Measurements from ENCODE around the gene PARP2.
"Not testable (repeated sequence)": the region's sequence is repeated elsewhere in the genome, so short reads cannot be mapped to it uniquely, and the experiment has no call there.

PARP2 gene

GRCh38 chr14:20328705-20329104 lies 14.7 kb upstream of the PARP2 start:
- H3K27me3 ChIP-seq (replicated peaks; ENCODE audit: control insufficient read depth, insufficient read depth, low read length, poor library complexity, severe bottlenecking) = no peaks in the 10 kb centered on the region
- H3K27ac ChIP-seq (ENCODE audit: insufficient read depth, low read length, poor library complexity, severe bottlenecking) = no peak overlapping the region
- no peaks in the 10 kb centered on the region for H3K9me3 ChIP-seq (ENCODE audit: control insufficient read depth, low read length)
- H3K4me3 ChIP-seq (ENCODE audit: insufficient read depth, low read depth, low read length, poor library complexity, severe bottlenecking) = no peak overlapping the region
- peaks cover 11% of the 10 kb centered on the region for H3K36me3 ChIP-seq (ENCODE audit: control insufficient read depth, insufficient read depth, low read length)
- no peak for DNase-seq
- no peaks in the 10 kb centered on the region for H3K4me1 ChIP-seq (ENCODE audit: control insufficient read depth, insufficient read depth, low read length, poor library complexity, severe bottlenecking)

- no peaks in the 10 kb centered on the region for H3K9me3 ChIP-seq (ENCODE audit: control insufficient read depth, low read length)
- no peak overlapping the region for H3K4me3 ChIP-seq (ENCODE audit: insufficient read depth, low read depth, low read length, poor library complexity, severe bottlenecking)
- peaks cover 7% of the 10 kb centered on the region for H3K36me3 ChIP-seq (ENCODE audit: control insufficient read depth, insufficient read depth, low read length)
- DNase-seq = no peak
- no peak overlapping the region for H3K27ac ChIP-seq (ENCODE audit: insufficient read depth, low read length, poor library complexity, severe bottlenecking)
- H3K27me3 ChIP-seq (replicated peaks; ENCODE audit: control insufficient read depth, insufficient read depth, low read length, poor library complexity, severe bottlenecking) = no peaks in the 10 kb centered on the region
- no peaks in the 10 kb centered on the region for H3K4me1 ChIP-seq (ENCODE audit: control insufficient read depth, insufficient read depth, low read length, poor library complexity, severe bottlenecking)
Observed at GRCh38 chr14:20329355-20329754, 14.1 kb upstream of the PARP2 start.

- H3K36me3 ChIP-seq (ENCODE audit: control insufficient read depth, insufficient read depth, low read length) = peaks cover 3% of the 10 kb centered on the region
- H3K27ac ChIP-seq (ENCODE audit: insufficient read depth, low read length, poor library complexity, severe bottlenecking) = no peak overlapping the region
- H3K9me3 ChIP-seq (ENCODE audit: control insufficient read depth, low read length) = no peaks in the 10 kb centered on the region
- H3K27me3 ChIP-seq (replicated peaks; ENCODE audit: control insufficient read depth, insufficient read depth, low read length, poor library complexity, severe bottlenecking) = no peaks in the 10 kb centered on the region
- no peaks in the 10 kb centered on the region for H3K4me1 ChIP-seq (ENCODE audit: control insufficient read depth, insufficient read depth, low read length, poor library complexity, severe bottlenecking)
- no peak overlapping the region for H3K4me3 ChIP-seq (ENCODE audit: insufficient read depth, low read depth, low read length, poor library complexity, severe bottlenecking)
- DNase-seq = no peak
Observed at GRCh38 chr14:20331053-20331613, 12.3 kb upstream of the PARP2 start.

- no peak for DNase-seq
- Histone ChIP-seq H3K36me3 (ENCODE audit: control insufficient read depth, insufficient read depth, low read length) (no peaks in the 10 kb centered on the region), H3K4me3 (ENCODE audit: insufficient read depth, low read depth, low read length, poor library complexity, severe bottlenecking) (peak overlapping the region; percentile 73), H3K9me3 (ENCODE audit: control insufficient read depth, low read length) (no peaks in the 10 kb centered on the region), H3K4me1 (ENCODE audit: control insufficient read depth, insufficient read depth, low read length, poor library complexity, severe bottlenecking) (no peaks in the 10 kb centered on the region), H3K27me3 (replicated peaks; ENCODE audit: control insufficient read depth, insufficient read depth, low read length, poor library complexity, severe bottlenecking) (no peaks in the 10 kb centered on the region), H3K27ac (ENCODE audit: insufficient read depth, low read length, poor library complexity, severe bottlenecking) (peak overlapping the region; percentile 60)
Observed at GRCh38 chr14:20332431-20332787, 11.0 kb upstream of the PARP2 start.

DNA sequence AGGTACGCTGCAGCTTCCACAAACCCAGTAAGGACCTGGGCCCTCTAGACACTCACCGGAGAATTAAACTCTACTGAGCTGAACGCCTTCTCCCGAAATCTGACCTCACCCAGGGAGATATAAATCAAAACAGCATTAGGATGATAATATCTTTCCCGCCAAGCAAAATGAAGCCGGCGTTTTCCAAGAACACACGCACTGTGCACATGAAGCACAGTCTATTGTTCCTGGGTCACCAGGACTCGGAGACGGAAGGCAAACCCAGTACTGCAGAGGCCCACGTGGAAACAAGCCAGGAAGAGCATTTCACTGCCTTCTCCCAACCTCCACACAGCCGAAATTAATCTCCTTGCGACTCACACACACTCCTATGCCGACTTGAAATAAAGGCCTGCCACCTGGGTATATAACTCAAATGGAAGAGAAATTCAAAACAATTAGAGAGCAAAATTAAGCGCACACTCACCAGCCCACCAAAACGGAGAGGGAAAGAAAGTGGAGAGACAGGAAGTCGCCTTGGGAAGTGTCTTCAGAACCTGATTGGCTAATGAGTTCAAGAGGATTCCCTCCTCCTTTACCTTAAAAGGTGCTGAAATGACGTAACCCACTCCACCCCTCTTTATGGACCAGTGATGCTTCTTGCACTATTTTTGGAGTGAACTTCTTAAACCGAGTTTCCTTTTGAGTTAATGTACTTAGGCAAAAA lies 10.5 kb upstream of the PARP2 start, which contains the start of gene CCNB1IP1:
TSS of gene CCNB1IP1 (minus strand) at position 492 of the 706 bp plus-strand sequence. CDS start 16,756 bp downstream, outside the sequence.
- no peaks in the 10 kb centered on the region for H3K9me3 ChIP-seq (ENCODE audit: control insufficient read depth, low read length)
- peak; percentile 29 to 54 (median 37) for DNase-seq
- peak within 1 kb of the TSS; percentile 60 for H3K27ac ChIP-seq (ENCODE audit: insufficient read depth, low read length, poor library complexity, severe bottlenecking)
- H3K4me1 ChIP-seq (ENCODE audit: control insufficient read depth, insufficient read depth, low read length, poor library complexity, severe bottlenecking) = no peaks in the 10 kb centered on the region
- no peaks in the 10 kb centered on the region for H3K36me3 ChIP-seq (ENCODE audit: control insufficient read depth, insufficient read depth, low read length)
- peak within 1 kb of the TSS; percentile 73 for H3K4me3 ChIP-seq (ENCODE audit: insufficient read depth, low read depth, low read length, poor library complexity, severe bottlenecking)
- no peaks in the 10 kb centered on the region for H3K27me3 ChIP-seq (replicated peaks; ENCODE audit: control insufficient read depth, insufficient read depth, low read length, poor library complexity, severe bottlenecking)

DNA sequence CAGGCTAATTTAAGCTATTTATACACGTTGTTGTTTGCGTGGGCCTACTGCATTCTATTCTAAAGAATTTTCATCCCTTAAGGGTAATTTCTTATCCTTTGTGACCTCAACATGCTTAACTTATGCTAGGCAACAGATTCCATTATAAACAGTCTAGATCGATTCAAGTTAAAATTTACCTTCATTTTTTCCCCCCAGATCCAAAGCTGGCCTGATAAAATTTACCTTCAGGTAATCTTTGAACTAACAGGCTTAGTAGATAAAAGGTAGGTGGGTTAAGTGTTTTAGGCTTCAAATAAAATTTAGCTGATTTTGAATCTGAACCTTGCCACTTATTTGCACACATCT lies 10.0 kb upstream of the PARP2 start:
- H3K4me3 ChIP-seq (ENCODE audit: insufficient read depth, low read depth, low read length, poor library complexity, severe bottlenecking) = peak overlapping the region; percentile 73
- H3K9me3 ChIP-seq (ENCODE audit: control insufficient read depth, low read length) = no peaks in the 10 kb centered on the region
- no peak for DNase-seq
- peak overlapping the region; percentile 60 for H3K27ac ChIP-seq (ENCODE audit: insufficient read depth, low read length, poor library complexity, severe bottlenecking)
- no peaks in the 10 kb centered on the region for H3K27me3 ChIP-seq (replicated peaks; ENCODE audit: control insufficient read depth, insufficient read depth, low read length, poor library complexity, severe bottlenecking)
- no peaks in the 10 kb centered on the region for H3K36me3 ChIP-seq (ENCODE audit: control insufficient read depth, insufficient read depth, low read length)
- H3K4me1 ChIP-seq (ENCODE audit: control insufficient read depth, insufficient read depth, low read length, poor library complexity, severe bottlenecking) = no peaks in the 10 kb centered on the region

DNA sequence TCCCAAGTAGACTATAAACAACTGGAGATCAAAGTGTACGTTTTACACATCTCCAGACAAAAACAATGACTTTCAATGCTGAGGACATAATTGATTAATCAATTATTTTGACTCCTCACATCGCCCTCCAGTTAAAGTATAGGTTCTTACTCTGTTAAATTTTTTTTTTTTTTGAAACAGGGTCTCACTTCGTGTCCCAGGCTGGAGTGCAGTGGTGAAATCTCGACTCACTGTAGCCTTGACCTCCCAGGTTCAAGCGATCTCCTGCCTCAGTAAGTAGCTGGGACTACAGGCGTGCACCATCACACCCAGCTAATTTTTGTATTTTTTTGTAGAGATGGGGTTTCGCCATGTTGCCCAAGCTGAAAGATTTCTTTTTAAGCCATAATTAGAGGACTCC lies 9.4 kb upstream of the PARP2 start:
- Histone ChIP-seq H3K27me3 (replicated peaks; ENCODE audit: control insufficient read depth, insufficient read depth, low read length, poor library complexity, severe bottlenecking) (no peaks in the 10 kb centered on the region), H3K36me3 (ENCODE audit: control insufficient read depth, insufficient read depth, low read length) (no peaks in the 10 kb centered on the region), H3K4me1 (ENCODE audit: control insufficient read depth, insufficient read depth, low read length, poor library complexity, severe bottlenecking) (no peaks in the 10 kb centered on the region), H3K27ac (ENCODE audit: insufficient read depth, low read length, poor library complexity, severe bottlenecking) (no peak overlapping the region), H3K9me3 (ENCODE audit: control insufficient read depth, low read length) (no peaks in the 10 kb centered on the region), H3K4me3 (ENCODE audit: insufficient read depth, low read depth, low read length, poor library complexity, severe bottlenecking) (no peak overlapping the region)
- DNase-seq = no peak

- H3K9me3 ChIP-seq (ENCODE audit: control insufficient read depth, low read length); H3K36me3 ChIP-seq (ENCODE audit: control insufficient read depth, insufficient read depth, low read length); DNase-seq; H3K4me3 ChIP-seq (ENCODE audit: insufficient read depth, low read depth, low read length, poor library complexity, severe bottlenecking); H3K27ac ChIP-seq (ENCODE audit: insufficient read depth, low read length, poor library complexity, severe bottlenecking); H3K4me1 ChIP-seq (ENCODE audit: control insufficient read depth, insufficient read depth, low read length, poor library complexity, severe bottlenecking); H3K27me3 ChIP-seq (replicated peaks; ENCODE audit: control insufficient read depth, insufficient read depth, low read length, poor library complexity, severe bottlenecking): not testable (repeated sequence)
Observed at GRCh38 chr14:20341032-20341431, 2.4 kb upstream of the PARP2 start.

DNA sequence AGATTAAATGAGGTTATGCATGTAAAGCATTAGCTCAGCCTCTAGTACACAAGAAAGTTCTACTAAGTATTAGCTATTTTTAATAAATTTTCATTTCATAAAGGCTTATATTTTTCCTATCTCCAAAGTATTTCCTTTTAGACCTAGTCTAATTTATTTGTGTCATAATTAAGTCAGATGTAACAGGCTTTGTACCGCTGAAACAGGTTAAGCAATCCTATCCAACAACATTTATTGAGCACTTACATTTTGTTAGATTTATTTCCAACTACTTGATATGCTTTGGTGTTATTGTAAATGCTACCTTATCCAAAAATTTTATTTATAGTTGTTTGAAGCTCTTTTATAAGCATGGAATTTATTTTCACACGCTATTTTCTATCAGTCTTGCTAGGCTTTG lies 1.8 kb upstream of the PARP2 start:
- no peaks in the 10 kb centered on the region for H3K27me3 ChIP-seq (replicated peaks; ENCODE audit: control insufficient read depth, insufficient read depth, low read length, poor library complexity, severe bottlenecking)
- H3K4me1 ChIP-seq (ENCODE audit: control insufficient read depth, insufficient read depth, low read length, poor library complexity, severe bottlenecking) = no peaks in the 10 kb centered on the region
- H3K4me3 ChIP-seq (ENCODE audit: insufficient read depth, low read depth, low read length, poor library complexity, severe bottlenecking) = peak overlapping the region; percentile 93
- no peaks in the 10 kb centered on the region for H3K9me3 ChIP-seq (ENCODE audit: control insufficient read depth, low read length)
- H3K36me3 ChIP-seq (ENCODE audit: control insufficient read depth, insufficient read depth, low read length) = peaks cover 3% of the 10 kb centered on the region
- DNase-seq = no peak
- H3K27ac ChIP-seq (ENCODE audit: insufficient read depth, low read length, poor library complexity, severe bottlenecking) = no peak overlapping the region

DNA sequence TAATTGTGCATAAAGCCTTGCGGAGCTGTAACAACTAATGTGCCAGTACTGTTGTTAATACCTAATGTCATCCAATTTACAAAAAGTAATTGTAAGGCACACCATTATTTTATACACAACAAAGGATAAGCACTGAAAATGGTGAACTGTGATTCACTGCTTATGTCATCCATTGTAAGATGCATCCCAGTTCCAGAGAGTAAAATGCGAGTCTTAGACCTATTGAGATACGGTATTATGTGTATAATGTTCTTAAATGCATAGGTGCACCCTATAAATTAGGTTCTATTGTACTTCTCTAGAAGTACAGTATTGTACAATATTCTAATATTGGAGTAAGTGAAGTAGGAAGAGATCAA lies 406 bp downstream of the PARP2 start:
- no peak for DNase-seq
- peak overlapping the region; percentile 93 for H3K4me3 ChIP-seq (ENCODE audit: insufficient read depth, low read depth, low read length, poor library complexity, severe bottlenecking)

More for the DNA sequence above, 406 bp downstream of the PARP2 start:
- no peaks in the 10 kb centered on the region for H3K27me3 ChIP-seq (replicated peaks; ENCODE audit: control insufficient read depth, insufficient read depth, low read length, poor library complexity, severe bottlenecking)
- H3K9me3 ChIP-seq (ENCODE audit: control insufficient read depth, low read length) = no peaks in the 10 kb centered on the region
- peaks cover 4% of the 10 kb centered on the region for H3K36me3 ChIP-seq (ENCODE audit: control insufficient read depth, insufficient read depth, low read length)
- no peaks in the 10 kb centered on the region for H3K4me1 ChIP-seq (ENCODE audit: control insufficient read depth, insufficient read depth, low read length, poor library complexity, severe bottlenecking)
- peak overlapping the region; percentile 97 for H3K27ac ChIP-seq (ENCODE audit: insufficient read depth, low read length, poor library complexity, severe bottlenecking)

All from effector memory CD4-positive, alpha-beta T cell (primary cell).